Myocyte (in vitro differentiated cells): Measurements from ENCODE around the gene DPF3. TPM values are rescaled to one million over a fixed set of nuclear protein-coding genes. Genes with fewer than 3 reads are reported as not detected.
A peak's percentile ranks its signal among the peaks of the same experiment; 100 is the strongest.

Source experiments
- DNase-seq: peaks from one replicate; pipeline ENCODE4 v3.0.0-alpha.2; 2012; ENCODE audit warnings: low read depth
- total RNA-seq: library from RNA; depleted of rRNA; stranded (reverse); fragments of >200 nt; gene quantifications from 2 replicates; pipeline ENCODE4 v1.2.3, GENCODE V29; 2014

DPF3 gene
- total RNA-seq, 1 donor from 2014 or later = 4.7 TPM

DNA sequence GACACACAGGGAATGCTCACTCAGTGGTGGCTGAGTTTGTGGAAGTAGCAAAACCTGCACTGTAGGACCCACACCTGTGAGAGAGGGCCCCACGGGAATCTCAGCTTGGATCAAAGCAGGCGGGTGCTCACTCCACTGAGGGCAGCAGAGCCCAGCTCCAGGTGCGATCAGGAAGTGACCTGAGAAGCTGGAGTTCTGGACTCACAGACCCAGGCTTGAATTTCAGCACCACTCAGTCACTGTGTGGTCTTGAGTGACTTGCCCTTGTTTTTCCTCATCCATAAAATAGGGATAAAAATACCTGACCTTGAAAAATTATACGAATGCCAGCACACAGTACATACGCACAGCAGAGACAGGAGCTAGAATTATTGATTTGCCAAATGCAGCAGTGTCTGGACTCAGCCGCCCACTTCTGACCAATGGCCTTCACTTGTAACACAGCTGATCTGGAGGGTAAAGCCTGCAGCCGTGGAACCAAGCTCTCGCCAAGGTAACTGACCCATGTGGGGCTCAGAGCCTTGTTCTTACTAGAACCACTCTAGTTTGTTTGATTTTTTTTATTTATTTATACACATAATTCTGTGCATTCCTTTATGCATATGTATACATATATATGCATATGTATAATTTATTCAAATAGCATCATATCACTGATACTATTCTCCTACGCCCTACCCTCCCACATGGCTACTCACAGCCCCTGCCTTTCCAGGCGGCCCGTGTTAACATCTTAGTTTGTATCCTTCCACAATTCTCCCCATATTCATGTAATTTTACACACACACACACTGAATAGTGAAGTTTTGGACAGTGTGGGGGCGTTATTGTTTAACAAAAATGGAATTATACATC lies 53.9 kb downstream of the DPF3 start:
- no peak for DNase-seq

DNA sequence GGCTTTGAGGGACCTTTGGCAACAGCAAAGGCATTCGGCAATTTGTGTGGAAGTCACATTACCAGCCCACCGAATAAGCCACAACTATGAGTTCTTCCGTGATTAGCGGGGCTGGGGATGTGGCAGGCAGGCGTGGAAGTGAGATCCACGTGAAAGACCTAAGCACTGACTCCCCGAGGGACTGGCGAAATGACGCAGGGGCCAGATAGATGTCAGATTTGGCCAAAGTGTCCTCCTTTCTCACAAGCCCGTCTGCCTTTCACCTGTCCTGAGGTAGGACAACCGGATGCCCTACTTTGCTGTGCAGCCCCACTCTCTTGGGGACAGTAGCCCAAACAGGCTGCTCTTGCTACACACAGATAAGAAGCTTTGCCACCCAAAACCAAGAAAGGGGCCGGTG lies 54.5 kb downstream of the DPF3 start:
- no peak for DNase-seq

DNA sequence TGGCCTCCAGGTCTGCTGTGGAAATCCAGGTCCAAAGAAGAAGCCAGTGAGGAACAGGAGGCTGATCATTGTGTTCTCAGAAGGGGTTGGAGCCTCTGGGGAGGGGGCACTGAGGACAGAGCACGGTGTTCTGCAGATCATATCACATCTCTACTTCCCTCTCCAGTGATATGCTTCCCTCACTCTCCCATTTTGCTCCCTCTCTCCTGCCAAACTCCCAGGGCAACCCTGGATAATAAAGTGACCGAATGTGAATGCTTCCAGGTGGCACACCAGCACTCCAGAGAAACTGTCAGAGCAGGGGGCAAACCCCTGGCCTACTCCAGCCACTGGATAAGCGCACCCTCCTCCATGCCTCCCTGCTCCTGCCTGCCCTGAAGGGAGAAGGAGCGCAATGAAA lies 57.8 kb downstream of the DPF3 start:
- DNase-seq = no peak

DNA sequence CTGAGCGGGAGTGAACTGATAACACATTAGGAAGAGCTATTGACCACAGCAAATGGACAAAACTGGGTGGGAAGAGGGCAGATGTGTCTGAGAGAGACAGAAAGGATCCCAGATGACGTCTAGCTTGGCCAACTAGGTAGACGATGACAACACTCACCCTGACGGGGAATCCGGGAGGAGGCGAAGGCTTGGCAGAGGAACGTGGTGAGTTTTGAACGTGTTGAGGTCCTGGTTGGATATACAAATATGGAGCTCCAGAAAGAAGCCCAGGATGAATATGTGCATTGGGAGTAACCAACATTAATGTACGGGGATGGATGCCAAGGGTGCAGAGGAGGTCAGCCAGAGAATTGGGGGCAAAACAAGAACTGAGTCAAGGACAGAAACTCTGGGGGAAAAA lies 60.7 kb downstream of the DPF3 start:
- no peak for DNase-seq

DNA sequence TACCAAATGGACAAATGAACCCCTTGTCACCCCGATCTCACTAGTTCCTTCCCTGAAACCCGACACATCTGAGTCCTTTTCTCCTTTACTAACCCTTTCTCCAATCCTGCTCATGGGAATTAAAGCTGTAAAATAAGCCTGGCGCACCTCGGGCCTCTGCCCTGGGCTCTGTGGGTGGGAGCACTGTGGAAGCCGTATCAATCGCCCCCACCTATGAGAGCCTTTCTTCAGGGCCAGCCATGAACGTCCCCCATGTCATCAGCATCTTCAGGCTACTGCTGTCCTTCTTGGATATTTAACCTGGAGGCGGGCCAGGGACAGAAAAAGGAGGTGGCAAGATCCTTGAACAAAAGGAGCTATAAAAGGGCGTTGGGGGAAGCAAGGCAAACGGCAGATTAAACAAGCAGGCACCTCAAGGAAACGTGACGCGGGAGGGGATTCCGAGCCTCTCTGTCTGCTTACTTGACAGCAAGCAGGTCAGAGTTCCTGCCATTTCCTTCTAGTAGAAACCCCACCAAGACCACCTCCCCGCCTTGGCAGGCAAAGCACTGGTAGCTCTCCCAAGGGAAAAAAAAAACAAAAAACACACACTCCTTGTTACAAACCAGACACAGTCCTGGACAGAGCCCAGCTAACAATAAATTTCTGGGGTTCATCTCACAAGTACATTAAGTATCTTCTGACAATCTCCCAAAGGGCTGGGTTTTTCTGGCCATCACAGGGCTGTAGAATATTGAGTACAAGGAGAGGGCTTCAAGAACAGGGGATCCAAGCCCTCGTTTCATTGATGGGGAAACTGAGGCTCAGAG lies 62.9 kb downstream of the DPF3 start:
- no peak for DNase-seq

DNA sequence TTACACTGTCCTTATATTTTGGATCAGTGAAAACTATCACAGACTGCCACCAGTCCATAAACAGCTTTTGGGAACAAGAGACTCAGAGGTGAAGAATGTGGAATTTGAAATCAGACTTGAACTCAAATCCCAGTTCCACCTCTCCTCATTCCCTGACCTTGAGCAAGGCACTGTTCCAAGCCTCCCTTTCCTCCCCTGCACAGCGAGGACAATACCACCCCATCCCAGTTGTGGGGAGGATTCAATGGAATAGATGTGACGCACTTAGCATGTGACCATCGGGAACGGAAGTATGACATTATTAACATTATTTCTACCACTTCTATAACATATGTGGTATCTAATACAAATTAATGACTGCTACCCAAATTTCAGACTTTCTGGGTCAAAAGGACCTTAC lies 63.5 kb downstream of the DPF3 start:
- DNase-seq = no peak

DNA sequence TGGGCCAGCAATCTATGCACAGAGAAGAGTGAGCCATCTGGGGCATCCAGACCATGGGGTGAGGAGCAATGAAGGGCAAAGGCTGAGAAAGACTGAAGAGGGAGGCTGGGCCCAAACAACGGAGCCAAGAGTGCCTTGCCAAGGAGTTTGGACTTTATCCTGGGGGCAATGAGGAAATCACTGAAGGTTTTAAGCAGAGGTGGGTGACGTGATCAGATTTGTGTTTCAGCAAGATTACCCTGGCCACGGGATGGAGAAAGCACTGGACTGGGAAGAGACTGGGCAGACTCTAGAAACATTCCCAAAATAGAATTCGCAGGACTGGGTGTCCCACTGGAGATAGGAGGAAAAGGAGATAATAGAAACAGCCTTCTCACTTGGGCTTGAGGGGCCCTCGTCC lies 65.3 kb downstream of the DPF3 start:
- DNase-seq = no peak

DNA sequence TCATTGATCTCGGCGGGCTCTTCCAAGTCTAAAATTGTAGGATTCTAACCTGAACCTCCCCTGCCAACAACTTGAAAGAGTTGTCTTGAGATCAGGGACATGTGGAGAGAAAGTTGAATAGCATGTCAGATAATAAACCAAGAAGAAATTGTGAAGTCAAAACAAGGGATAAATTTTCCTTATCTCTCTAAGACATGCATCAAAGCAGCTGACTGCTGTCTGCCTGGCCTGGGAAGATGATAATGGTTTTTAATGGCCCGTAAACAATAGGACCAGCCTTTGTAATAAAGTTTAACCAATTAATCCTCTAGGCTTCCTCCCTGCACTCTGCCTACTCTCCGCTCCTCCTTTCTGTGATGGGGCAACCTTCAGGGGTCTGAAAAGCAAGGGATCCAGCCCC lies 67.9 kb downstream of the DPF3 start:
- no peak for DNase-seq

DNA sequence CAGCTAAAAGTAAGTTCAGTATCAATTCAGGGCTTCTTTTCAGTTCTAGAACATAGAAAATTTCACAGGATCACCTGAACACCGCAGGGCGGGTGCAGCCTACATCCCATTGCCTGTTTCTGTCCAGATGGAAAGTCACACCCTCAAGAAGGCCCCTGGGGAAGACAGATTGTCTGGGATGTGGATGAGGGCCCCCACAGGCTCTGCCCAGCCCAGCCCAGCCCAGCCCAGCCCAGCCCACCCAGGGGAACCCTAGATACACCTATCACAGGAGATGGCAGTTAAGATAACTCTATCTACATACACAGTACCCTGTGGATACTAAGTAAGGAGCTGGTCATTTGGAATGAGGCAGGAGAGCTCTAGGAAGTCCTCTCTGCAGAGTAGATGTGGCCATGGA lies 68.4 kb downstream of the DPF3 start:
- no peak for DNase-seq

DNA sequence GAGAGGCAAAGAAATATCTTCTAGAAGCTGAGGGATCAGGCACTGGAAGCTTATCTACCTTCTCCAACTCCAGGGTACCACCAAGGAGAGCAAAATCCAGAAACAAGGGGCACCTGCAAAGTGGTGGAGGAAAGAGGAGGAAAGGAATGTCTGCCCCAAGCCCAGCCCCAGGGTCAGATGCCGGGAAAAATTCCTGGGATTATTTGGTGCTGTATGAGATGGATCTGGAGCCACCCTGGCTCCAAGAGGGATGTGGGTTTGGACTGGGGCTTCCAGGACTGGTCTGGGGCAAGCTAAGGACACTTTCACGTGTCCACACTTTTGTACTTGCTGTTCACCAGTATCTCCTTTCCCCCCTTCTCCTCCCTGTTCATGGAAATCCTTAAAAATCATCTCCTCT lies 69.8 kb downstream of the DPF3 start:
- peak; percentile 17 for DNase-seq

DNA sequence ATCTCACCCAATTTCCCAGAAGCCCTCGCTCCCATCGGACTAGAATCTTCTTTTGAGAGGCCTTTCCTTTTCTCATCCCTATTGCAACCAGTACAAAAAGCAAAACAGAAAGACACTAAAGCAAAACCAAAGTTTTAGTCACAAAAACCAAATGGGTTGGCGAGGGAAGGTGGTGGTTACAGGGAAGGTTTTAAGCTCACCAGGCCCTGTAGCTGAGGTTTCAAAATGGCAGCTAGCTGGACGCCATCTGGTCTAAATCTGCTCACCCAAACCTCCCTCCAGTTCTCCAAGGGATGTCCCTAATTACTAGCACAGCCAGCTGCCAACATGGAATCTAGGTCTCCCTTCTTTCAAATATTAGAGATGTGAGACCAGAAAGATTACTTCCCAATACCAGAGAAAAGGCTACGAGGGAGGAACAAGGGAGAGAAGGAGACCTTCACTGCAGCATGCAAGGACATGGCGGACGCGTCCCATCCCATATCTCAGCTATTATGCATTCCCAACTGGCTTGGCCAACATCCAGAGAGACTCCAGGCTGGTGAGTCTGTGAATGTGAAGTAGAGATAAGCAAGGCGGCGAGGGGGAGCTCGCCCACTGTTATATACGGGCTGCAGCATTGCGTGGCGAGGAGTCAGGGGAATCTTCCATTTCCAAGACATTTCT lies 70.8 kb downstream of the DPF3 start:
- peak; percentile 17 for DNase-seq

DNA sequence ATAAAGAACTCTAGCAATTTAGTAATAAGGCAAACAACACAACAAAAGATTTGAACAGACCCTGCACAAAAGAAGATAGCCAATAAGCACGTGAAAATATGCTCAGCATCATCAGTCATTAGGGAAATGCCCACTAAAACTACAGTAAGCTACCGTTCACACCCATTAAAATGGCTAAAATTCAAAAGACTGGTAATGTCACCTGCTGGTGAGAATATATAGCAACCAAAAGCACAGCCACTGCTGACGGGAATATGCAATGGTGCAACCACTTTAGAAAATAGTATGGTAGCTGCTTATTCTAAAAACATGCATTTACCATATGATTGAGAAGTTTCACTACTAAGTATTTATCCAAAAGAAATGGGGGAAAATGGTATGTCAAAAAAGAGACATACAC lies 74.9 kb downstream of the DPF3 start:
- no peak for DNase-seq

DNA sequence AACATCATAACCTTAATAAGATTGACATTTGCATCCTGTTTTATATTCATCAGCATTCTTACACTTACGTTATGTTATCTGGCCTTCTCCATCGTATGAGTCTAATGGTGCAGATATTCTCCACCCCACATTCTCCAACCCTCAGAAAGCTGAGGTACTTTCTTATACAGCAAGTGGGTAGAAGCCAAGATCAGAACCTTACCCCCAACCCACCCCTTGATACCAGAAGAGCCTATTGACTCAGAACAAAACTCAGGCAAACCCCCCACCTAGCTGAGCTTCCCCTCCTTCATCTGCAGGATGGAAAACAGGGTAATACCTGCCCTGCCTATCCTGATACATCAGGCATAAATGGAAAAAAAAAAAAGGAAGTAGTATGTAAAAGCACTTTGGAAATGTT lies 77.6 kb downstream of the DPF3 start:
- DNase-seq = no peak

DNA sequence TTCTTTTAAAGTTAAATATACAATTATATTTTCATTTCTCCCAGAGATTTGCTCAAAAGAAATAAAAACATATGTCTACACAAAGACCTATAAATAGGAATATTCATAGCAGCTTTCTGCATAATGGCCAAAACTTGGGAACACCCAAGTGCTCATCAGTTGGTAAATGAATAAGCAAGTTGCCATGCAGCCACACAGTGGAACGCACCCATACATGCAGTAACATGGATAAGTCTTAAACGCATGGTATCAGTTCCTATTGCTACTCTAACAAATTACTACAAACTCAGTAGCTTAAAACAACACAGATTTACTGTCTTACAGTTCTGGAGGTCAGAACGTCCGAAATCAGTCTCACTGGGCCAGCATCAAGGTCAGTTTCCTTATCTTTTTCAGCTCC lies 78.5 kb downstream of the DPF3 start:
- no peak for DNase-seq

DNA sequence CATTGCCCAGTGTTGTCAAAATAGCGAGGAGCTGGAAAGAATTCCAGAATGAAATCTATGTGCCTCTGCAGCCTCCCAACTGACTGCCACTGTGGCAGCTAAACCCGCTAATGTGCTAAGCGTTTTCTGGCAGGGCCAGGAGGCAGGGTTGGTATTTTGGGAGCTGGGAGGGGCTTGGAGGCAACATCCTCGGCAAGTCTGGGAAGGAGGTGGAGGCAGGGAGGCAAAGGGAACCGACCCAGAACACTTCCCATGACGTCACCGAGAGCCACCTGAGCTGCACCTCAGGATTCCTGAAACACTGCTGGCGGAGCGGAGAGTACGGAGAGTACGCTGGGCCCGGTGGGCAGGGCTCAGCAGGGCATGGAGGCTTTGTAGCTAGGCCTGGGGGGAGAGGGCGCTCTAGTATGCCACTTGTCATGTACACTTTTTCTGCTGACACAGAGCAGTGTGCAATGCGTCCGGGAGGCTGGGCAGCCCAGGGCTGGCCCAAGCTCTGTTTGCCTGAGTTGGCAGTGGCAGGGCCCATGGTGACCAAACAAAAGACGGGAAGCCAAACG lies 81.5 kb downstream of the DPF3 start:
- DNase-seq = no peak

DNA sequence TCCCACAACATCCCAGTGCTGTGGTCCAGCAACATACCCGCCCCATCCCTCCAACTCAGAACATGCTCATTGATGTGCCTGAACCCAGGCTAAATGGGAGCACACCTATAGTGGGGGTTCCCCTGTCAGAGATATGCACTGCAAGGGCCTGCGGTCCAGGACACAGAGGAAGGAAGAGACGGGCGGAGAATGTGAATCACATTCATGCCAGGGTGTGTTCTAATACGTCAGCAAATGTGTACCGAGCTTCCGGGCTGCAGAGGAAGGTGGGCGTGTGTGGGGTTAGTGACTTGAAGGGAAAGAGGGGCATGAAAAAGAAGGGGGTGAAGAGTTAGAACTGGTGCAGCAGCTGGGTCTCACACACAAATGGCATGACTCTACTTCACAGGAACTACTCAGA lies 83.7 kb downstream of the DPF3 start:
- no peak for DNase-seq

DNA sequence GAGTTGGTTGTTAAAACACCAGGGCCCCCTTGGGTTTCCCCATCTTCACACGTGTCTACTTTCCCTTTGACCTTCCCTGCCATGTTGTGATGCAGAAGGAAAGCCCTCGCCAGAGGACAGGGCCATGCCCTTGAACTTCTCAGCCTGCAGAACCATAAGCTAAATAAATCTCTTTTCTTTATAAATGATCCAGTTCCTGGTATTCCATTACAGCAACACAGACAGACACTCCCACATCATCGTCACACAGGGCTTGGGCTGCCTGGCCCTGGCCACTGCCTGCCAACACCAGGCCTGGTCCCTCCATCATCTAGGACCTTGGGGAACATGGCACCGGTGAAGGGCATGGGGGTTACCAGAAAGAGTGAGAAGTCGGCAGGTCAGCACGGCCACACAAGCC lies 84.8 kb downstream of the DPF3 start:
- DNase-seq = no peak

DNA sequence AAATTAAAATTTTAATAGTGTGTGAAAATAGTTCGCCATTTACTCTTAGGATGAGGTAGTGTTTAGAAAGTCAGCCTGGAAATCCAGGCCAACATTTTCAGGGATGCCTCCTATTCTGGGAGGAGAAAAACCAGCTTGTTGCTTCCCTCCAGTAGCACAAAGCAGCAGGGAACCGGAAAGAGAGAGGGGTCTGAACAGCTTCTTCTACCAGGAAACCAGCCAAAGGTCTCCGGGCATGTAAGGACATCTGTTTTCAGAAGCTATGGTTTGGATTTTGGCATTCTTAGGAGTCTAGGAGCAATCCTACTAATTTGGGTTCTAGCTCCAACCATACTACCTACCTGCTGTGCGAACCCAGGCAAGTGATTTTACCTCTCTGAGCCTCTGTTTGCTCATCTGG lies 85.3 kb downstream of the DPF3 start:
- DNase-seq = no peak

DNA sequence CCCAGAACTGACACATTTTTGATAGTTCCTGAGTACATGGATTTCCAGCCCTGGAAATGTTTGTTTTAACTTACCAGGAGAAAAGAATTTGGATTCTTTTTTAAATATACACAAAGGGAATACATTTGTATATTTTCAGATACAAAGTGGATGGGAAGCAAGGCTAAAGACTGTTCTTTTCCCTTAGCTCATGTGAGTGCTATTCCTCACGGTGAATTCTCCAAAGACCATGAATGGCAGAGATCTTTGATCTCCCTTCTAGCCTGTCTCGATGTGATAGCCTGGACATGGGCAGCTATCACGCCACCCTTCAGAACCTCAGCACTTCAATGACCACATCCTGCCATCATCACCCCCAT lies 91.3 kb downstream of the DPF3 start:
- DNase-seq = no peak

DNA sequence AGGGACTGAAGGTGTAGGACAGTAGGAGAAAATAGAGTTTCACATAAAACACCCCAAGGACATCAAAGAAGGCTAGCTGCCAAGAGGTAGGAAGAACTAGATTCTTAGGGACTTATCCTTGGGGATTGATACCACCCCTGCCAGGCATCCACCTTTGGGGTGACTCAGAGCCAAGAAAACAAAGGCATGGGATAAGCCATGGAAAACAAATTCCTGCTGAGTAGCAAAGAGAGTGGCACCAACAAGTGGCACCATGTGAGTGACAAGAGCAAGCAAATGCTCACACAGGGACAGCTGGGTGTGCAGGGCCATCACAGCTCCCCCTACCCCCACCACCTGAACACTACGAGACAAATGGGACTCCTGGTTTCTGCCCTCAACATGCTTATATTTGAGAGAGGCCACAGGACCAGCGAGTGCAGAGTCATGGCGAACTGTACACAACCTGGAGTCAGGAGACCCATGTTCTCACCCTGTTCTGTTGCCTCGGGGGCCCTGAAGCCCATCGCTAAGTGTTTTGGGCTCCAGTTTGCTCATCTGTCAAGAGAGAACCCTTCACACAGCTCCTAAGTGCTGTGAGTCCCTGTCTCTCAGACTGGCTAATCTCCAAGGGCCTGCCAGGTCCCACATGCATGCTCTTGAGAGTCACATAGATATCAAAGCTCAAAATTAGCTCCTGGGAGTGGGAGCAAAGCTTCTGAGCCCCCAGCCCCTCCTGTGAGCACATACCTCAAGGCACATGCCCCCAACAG lies 91.9 kb downstream of the DPF3 start:
- DNase-seq = peak; percentile 88

DNA sequence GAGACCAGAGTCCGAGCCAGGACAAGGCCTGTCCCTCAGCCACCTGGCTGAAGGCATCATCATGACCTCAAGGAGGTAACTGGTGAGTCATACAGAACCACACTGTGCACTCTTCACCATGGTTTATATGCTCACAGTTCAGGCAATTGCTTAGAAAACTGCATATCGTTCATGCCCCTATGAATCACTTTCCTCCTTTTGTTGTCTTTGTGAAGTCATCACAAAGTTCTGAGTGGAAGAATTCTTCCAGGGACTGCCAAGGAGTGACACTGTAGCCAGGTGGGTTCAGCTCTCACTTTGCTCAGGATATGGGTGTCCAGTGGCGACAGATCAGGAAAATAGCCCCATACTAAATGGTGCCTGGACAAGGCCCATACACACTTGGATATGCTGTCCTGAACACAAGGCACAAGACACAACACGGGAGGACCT lies 92.5 kb downstream of the DPF3 start:
- DNase-seq = peak; percentile 74
